GM12874 (cell line): ENCODE data around the gene CDKN2C.

Experiments used
- TF ChIP-seq, protein P1 (sequence below): IDR thresholded peaks from 2 replicates; pipeline ENCODE4 v1.5.1; 2011; ENCODE audit warnings: low read depth, mild to moderate bottlenecking, control low read depth, low read length, moderate library complexity; ENCODE audit not compliant: insufficient read depth

Gene CDKN2C

DNA sequence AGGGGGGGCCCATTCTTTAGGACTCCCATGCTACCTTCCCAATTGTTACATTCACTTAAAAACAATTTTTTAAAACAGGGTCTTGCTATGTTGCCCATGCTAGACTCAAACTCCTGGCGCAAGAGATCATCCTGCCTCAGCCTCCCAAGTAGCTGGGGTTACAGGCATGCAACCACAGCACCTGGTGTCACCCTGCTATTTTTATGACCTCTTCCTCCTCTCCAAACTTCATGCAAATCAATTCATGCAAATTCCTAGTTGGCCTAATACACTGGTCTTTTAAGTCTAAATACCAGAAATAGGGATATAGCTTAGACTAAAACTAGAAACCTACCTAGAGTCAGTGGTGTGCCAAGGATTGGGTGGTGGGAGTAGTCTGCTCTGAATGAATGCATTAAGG, 30.1 kb downstream of the CDKN2C start:
- TF ChIP-seq, protein P1, sequence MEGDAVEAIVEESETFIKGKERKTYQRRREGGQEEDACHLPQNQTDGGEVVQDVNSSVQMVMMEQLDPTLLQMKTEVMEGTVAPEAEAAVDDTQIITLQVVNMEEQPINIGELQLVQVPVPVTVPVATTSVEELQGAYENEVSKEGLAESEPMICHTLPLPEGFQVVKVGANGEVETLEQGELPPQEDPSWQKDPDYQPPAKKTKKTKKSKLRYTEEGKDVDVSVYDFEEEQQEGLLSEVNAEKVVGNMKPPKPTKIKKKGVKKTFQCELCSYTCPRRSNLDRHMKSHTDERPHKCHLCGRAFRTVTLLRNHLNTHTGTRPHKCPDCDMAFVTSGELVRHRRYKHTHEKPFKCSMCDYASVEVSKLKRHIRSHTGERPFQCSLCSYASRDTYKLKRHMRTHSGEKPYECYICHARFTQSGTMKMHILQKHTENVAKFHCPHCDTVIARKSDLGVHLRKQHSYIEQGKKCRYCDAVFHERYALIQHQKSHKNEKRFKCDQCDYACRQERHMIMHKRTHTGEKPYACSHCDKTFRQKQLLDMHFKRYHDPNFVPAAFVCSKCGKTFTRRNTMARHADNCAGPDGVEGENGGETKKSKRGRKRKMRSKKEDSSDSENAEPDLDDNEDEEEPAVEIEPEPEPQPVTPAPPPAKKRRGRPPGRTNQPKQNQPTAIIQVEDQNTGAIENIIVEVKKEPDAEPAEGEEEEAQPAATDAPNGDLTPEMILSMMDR, result no peak

DNA sequence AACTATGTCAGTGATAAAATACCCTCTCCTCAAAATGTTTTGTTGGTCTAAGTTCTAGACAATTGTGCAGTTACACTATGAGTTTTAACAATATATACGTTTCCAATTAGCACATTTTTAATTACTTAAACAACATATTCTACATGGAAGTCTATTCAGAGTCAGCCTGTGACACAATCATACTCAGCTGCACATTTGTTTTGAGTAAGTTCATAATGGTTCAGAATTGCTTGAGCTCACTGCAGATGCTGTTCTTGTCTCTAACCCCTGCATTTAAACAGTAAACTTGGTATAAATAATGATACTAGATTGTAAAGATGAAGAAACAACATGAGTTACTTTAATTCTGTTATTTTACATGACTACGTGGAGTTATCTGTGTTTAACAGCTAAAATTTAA, 30.6 kb downstream of the CDKN2C start:
- TF ChIP-seq, protein P1, result no peak

DNA sequence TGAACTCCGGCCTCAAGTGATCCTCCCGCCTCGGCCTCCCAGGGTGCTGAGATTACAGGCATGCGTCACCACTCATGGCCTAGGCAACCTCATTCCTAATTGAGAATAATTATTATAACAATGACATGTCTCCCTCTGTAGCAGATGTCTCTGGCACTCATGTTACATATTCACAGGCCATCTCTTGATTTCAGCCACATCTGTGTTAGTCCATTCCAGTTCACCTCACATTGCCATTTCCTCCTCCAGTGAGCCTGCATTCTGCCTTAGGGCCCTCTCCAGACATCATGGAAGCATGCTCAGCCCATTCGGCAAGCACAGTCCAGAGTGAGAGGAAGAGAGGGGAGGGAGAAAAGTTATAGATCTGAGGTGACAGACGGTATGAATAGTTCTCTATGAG, 32.5 kb downstream of the CDKN2C start:
- TF ChIP-seq, protein P1, result no peak

DNA sequence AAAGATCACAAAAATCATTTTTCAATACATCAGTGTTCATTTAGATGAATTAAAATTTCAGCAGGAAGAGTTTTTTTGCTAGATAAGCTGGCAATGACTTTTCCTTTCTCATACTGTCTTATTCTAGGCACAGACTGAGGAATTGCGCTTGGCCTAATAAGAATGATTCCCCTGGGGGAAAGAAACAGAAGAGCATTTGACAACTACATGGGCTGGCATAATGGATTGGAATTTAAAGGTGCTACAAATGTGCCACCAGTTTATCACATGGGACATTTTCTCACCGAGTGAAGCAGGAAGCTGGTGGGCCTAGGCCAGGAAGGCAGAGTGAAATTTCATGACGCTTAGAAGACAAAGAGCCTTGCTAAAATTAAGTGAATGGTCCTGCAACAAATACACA, 39.3 kb downstream of the CDKN2C start:
- TF ChIP-seq, protein P1, result no peak

DNA sequence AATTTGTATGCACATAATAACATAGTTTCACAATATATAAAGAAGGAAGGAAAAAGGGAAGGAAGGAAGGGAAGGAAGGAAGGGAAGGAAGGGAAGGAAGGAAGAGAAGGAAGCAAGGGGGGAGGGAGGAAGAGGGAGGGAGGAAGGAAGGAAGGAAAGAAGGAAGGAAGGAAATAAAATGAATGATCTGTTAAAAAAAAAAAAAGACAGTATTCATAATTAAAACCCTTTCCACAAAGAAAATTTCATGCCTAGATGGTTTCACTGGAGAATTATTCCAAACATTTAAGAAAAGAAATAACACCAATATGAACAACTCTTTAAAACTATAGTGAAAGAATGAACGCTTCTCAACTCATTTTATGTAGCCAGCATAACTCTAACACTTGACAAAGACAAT, 44.8 kb downstream of the CDKN2C start:
- TF ChIP-seq, protein P1, result no peak

DNA sequence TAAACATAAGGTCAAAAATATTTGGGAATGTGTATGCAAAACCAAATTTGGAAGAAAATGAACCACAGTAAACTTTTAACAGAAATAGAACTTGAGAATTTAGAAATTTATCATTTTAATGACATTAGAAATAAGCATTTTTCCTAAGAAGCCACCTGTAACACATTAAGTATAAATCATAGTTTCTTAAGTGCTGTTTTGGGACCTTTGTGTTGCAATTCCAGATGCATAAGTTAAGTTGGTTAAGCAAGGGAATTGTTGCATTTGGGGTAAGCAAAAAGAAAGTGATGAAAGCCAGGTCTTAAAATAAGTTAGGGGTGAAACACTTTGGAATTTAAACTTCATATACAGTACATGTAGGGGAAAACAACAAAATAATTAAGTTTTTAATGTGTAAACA, 49.8 kb downstream of the CDKN2C start:
- TF ChIP-seq, protein P1, result no peak
